Uterus (tissue), 4 donors: ENCODE results near the gene SCGB1C1. TPM values are rescaled to one million over a fixed set of nuclear protein-coding genes. Genes with fewer than 3 reads are reported as not detected.
"Not testable (repeated sequence)": the region's sequence is repeated elsewhere in the genome, so short reads cannot be mapped to it uniquely, and the experiment has no call there.

Source experiments
- DNase-seq, 2 donors: peaks; one replicate each; pipeline ENCODE4 v3.0.0-alpha.2; 2019 to 2020
- H3K27ac ChIP-seq, 2 donors: fragments of 200-600 bp; sonication (generic); 1 replicate in 1 of 2; 2 replicates in 1 of 2; pipeline ENCODE4 v1.5.1; 2016 to 2018
- H3K27me3 ChIP-seq, 2 donors: fragments of 200-600 bp; sonication (generic); one replicate each; pipeline ENCODE4 v1.5.1; 2018 to 2019; ENCODE audit warnings: control low read depth in 1 of 2
- H3K36me3 ChIP-seq, 2 donors: fragments of 200-600 bp; sonication (generic); one replicate each; pipeline ENCODE4 v1.5.1; 2019; ENCODE audit warnings: control low read depth in 1 of 2
- H3K4me1 ChIP-seq, 2 donors: fragments of 200-600 bp; sonication (generic); one replicate each; pipeline ENCODE4 v1.5.1; 2018 to 2019; ENCODE audit warnings: control low read depth in 1 of 2
- H3K4me3 ChIP-seq, 2 donors: fragments of 200-600 bp; sonication (generic); 1 replicate in 1 of 2; 2 replicates in 1 of 2; pipeline ENCODE4 v1.5.1; 2018 to 2019; ENCODE audit warnings: mild to moderate bottlenecking in 1 of 2
- H3K9me3 ChIP-seq, 2 donors: fragments of 200-600 bp; sonication (generic); one replicate each; pipeline ENCODE4 v1.5.1; 2019; ENCODE audit warnings: control low read depth in 1 of 2
- CTCF ChIP-seq, 4 experiments: fragments of 200-600 bp in 2 of 4; fragments of 450-650 bp in 2 of 4; sonication (generic) in 2 of 4; IDR thresholded peaks; one replicate each; pipeline ENCODE4 v1.5.1; 2016 to 2019; ENCODE audit warnings: antibody characterized with exemption in 4 of 4, mild to moderate bottlenecking in 2 of 4, moderate library complexity in 1 of 4
- POLR2A ChIP-seq, 2 donors: fragments of 450-650 bp; IDR thresholded peaks; one replicate each; pipeline ENCODE4 v1.6.1; 2016; ENCODE audit warnings: antibody characterized with exemption in 2 of 2, mild to moderate bottlenecking in 1 of 2, moderate library complexity in 1 of 2
- intact Hi-C: fragments of 100-400 bp; cut with DNase I; formaldehyde crosslinking; loops from one replicate; pipeline ENCODE4 v1.15.1; 2023; ENCODE audit warnings: low total_unique reads
- total RNA-seq, 4 donors: library from RNA; depleted of rRNA in 3 of 4; stranded (reverse); fragments of >200 nt in 3 of 4; gene quantifications; one replicate each; pipeline versions ENCODE4 v1.1.0 to v1.2.4, GENCODE V29; 2014 to 2023
- donor health status: DM: yes; HTN: yes; CAD: no.

SCGB1C1 gene
- total RNA-seq, 4 donors from 2014 or later = not detected

GRCh38 chr11:235997-236773 is 43.3 kb downstream of the SCGB1C1 start, which contains the start of gene SIRT3:
SIRT3 (minus strand) TSS chr11:236342; CDS start chr11:236328, 14 bp downstream.
- peak within 1 kb of the TSS; percentile 90 to 92 for H3K27ac ChIP-seq
- no peaks in the 10 kb centered on the region for H3K27me3 ChIP-seq
- intact Hi-C loops = no loop called here
- TF ChIP-seq CTCF (IDR thresholded peaks at IDR 0.05) (peak in 2 of 4 experiments; percentile 36 to 60), POLR2A (IDR thresholded peaks at IDR 0.05) (peak; percentile 18 to 50)
- peak; percentile 79 to 83 for DNase-seq
- no peaks in the 10 kb centered on the region for H3K9me3 ChIP-seq
- H3K4me1 ChIP-seq = peaks cover 11 to 15% of the 10 kb centered on the region in 2 donors
- peak within 1 kb of the TSS; percentile 76 to 99 for H3K4me3 ChIP-seq
- H3K36me3 ChIP-seq = no peaks in the 10 kb centered on the region

- Histone ChIP-seq H3K4me1 (peaks cover 11 to 15% of the 10 kb centered on the region in 2 donors), H3K27ac (peak within 1 kb of the TSS; percentile 90 to 92), H3K36me3 (no peaks in the 10 kb centered on the region), H3K4me3 (peak within 1 kb of the TSS; percentile 76 to 99), H3K27me3 (no peaks in the 10 kb centered on the region), H3K9me3 (no peaks in the 10 kb centered on the region)
- DNase-seq = peak; percentile 77 to 86
- intact Hi-C loops = no loop called here
- TF ChIP-seq POLR2A (IDR thresholded peaks at IDR 0.05) = peak in 1 of 2 donors; percentile 70
- no peak for TF ChIP-seq CTCF (IDR thresholded peaks at IDR 0.05)
Observed at GRCh38 chr11:236774-237767, 44.2 kb downstream of the SCGB1C1 start, which contains the start of gene PSMD13. PSMD13 (plus strand) TSS chr11:236976; CDS start chr11:237050, 74 bp downstream.

- H3K4me3 ChIP-seq, DNase-seq, H3K27ac ChIP-seq, intact Hi-C loops, H3K27me3 ChIP-seq, H3K9me3 ChIP-seq, H3K36me3 ChIP-seq: not testable (repeated sequence)
- H3K4me1 ChIP-seq = peaks cover 11 to 15% of the 10 kb centered on the region in 2 donors
Observed at GRCh38 chr11:238346-238745, 45.5 kb downstream of the SCGB1C1 start.

- H3K4me3 ChIP-seq = no peak overlapping the region
- no peaks in the 10 kb centered on the region for H3K27me3 ChIP-seq
- peaks cover 9 to 13% of the 10 kb centered on the region in 2 donors for H3K4me1 ChIP-seq
- DNase-seq = no peak
- H3K9me3 ChIP-seq = no peaks in the 10 kb centered on the region
- TF ChIP-seq POLR2A (IDR thresholded peaks at IDR 0.05) (no peak), CTCF (IDR thresholded peaks at IDR 0.05) (no peak)
- intact Hi-C loops = no loop called here
- H3K27ac ChIP-seq = no peak overlapping the region
- H3K36me3 ChIP-seq = no peaks in the 10 kb centered on the region
Observed at GRCh38 chr11:240315-240714, 47.4 kb downstream of the SCGB1C1 start.

GRCh38 chr11:241634-242033 is 48.8 kb downstream of the SCGB1C1 start:
- Histone ChIP-seq H3K27ac (no peak overlapping the region), H3K9me3 (no peaks in the 10 kb centered on the region), H3K4me1 (peaks cover 7 to 9% of the 10 kb centered on the region in 2 donors), H3K4me3 (no peak overlapping the region), H3K27me3 (no peaks in the 10 kb centered on the region), H3K36me3 (no peaks in the 10 kb centered on the region)
- intact Hi-C loops = no loop called here
- TF ChIP-seq POLR2A (IDR thresholded peaks at IDR 0.05) = no peak
- no peak for TF ChIP-seq CTCF (IDR thresholded peaks at IDR 0.05)
- DNase-seq = no peak
